HepG2 (cell line): Measurements from ENCODE around the gene ZNF20. TPM values are rescaled to one million over a fixed set of nuclear protein-coding genes. Genes with fewer than 3 reads are reported as not detected.

Source experiments
- DBP ChIP-seq: sonication (generic); formaldehyde crosslinking; IDR thresholded peaks from 2 replicates; pipeline ENCODE4 v1.4.0; 2020; ENCODE audit warnings: missing genetic modification reagents; ENCODE audit errors: not compliant biosample characterization
- DRAP1 ChIP-seq: IDR thresholded peaks from 2 replicates; pipeline ENCODE4 v1.6.1; 2016; ENCODE audit warnings: missing genetic modification reagents, missing compliant biosample characterization
- IKZF5 ChIP-seq: IDR thresholded peaks from 2 replicates; pipeline ENCODE4 v1.6.1; 2018; ENCODE audit warnings: missing genetic modification reagents, mild to moderate bottlenecking, missing compliant biosample characterization
- KAT8 ChIP-seq: IDR thresholded peaks from 2 replicates; pipeline ENCODE4 v1.6.1; 2016; ENCODE audit warnings: missing genetic modification reagents, missing compliant biosample characterization
- KDM2A ChIP-seq: sonication (generic); formaldehyde crosslinking; IDR thresholded peaks from 2 replicates; pipeline ENCODE4 v1.4.0; 2020; ENCODE audit warnings: low read depth, missing genetic modification reagents, borderline replicate concordance
- NONO ChIP-seq, 2 experiments: fragments of 450-650 bp in 1 of 2; sonication (generic) in 1 of 2; formaldehyde crosslinking in 1 of 2; IDR thresholded peaks in 1 of 2; conservative IDR thresholded peaks in 1 of 2; 2 replicates each; pipeline versions ENCODE4 v1.6.1 to v1.8.0; 2017 to 2022; ENCODE audit warnings: mild to moderate bottlenecking in 1 of 2, missing genetic modification reagents in 1 of 2, moderate library complexity in 1 of 2
- PHF8 ChIP-seq: sonication (generic); formaldehyde crosslinking; IDR thresholded peaks from 2 replicates; pipeline ENCODE4 v1.5.0; 2020; ENCODE audit warnings: missing genetic modification reagents
- TAF1 ChIP-seq: sonication (generic); formaldehyde crosslinking; IDR thresholded peaks from 2 replicates; pipeline ENCODE4 v1.4.0; 2020; ENCODE audit warnings: missing genetic modification reagents
- ZBTB1 ChIP-seq: sonication (generic); formaldehyde crosslinking; IDR thresholded peaks from 2 replicates; pipeline ENCODE4 v1.4.0; 2020; ENCODE audit warnings: missing genetic modification reagents, borderline replicate concordance
- ZMYM4 ChIP-seq: sonication (generic); formaldehyde crosslinking; IDR thresholded peaks from 2 replicates; pipeline ENCODE4 v1.8.1; 2023; ENCODE audit warnings: mild to moderate bottlenecking, missing genetic modification reagents
- ZNF235 ChIP-seq: sonication (generic); formaldehyde crosslinking; IDR thresholded peaks from 2 replicates; pipeline ENCODE4 v1.8.1; 2023; ENCODE audit warnings: mild to moderate bottlenecking, missing genetic modification reagents, borderline replicate concordance
- ZNF337 ChIP-seq: sonication (generic); formaldehyde crosslinking; IDR thresholded peaks from 2 replicates; pipeline ENCODE4 v1.5.1; 2020; ENCODE audit warnings: missing genetic modification reagents, low read depth, mild to moderate bottlenecking, borderline replicate concordance
- ZNF34 ChIP-seq: sonication (generic); formaldehyde crosslinking; IDR thresholded peaks from 2 replicates; pipeline ENCODE4 v1.4.0; 2020; ENCODE audit warnings: mild to moderate bottlenecking, missing genetic modification reagents, borderline replicate concordance
- ZNF564 ChIP-seq: sonication (generic); formaldehyde crosslinking; IDR thresholded peaks from 2 replicates; pipeline ENCODE4 v1.8.1; 2023; ENCODE audit warnings: mild to moderate bottlenecking, missing genetic modification reagents
- ZNF615 ChIP-seq: sonication (generic); formaldehyde crosslinking; IDR thresholded peaks from 2 replicates; pipeline ENCODE4 v1.5.0; 2020; ENCODE audit warnings: mild to moderate bottlenecking, missing genetic modification reagents, borderline replicate concordance
- ZNF782 ChIP-seq: sonication (generic); formaldehyde crosslinking; IDR thresholded peaks from 2 replicates; pipeline ENCODE4 v1.4.0; 2020; ENCODE audit warnings: missing genetic modification reagents, mild to moderate bottlenecking, borderline replicate concordance
- ZSCAN21 ChIP-seq: sonication (generic); formaldehyde crosslinking; IDR thresholded peaks from 2 replicates; pipeline ENCODE4 v1.8.0; 2022; ENCODE audit warnings: mild to moderate bottlenecking, missing genetic modification reagents, moderate library complexity, borderline replicate concordance
- polyA plus RNA-seq, 8 experiments: library from polyadenylated mRNA; depleted of rRNA in 3 of 8; stranded (reverse) in 7 of 8; unstranded in 1 of 8; fragments of >200 nt; fragmentation: Illumina TruSeq in 4 of 8; extraction: Trizol in 4 of 8; gene quantifications; 2 replicates each; pipeline versions ENCODE4 v1.2.1 to v1.2.3, GENCODE V29; 2011 to 2016; ENCODE audit warnings: low read depth in 4 of 8, missing spikeins in 1 of 8, mixed read lengths in 1 of 8; ENCODE audit not compliant: insufficient read depth in 1 of 8
- total RNA-seq, 5 experiments: library from RNA; depleted of rRNA; stranded (reverse); fragments of >200 nt; fragmentation: Illumina TruSeq; extraction: Trizol; gene quantifications; 2 replicates each; pipeline ENCODE4 v1.2.3, GENCODE V29; 2016; ENCODE audit warnings: low read depth in 1 of 5
- TF ChIP-seq, protein P1 (sequence below): sonication (generic); formaldehyde crosslinking; conservative IDR thresholded peaks from 2 replicates; pipeline ENCODE4 v1.8.1; 2023; ENCODE audit warnings: missing genetic modification reagents
- TF ChIP-seq, protein P2 (sequence below): conservative IDR thresholded peaks from 2 replicates; pipeline ENCODE4 v1.6.1; 2018; ENCODE audit warnings: missing genetic modification reagents

Gene ZNF20
- total and polyA plus RNA-seq, 2 of the 13 experiments (the other 11 are each of a cell fraction or from before 2014, with no cell fraction given): 1.6 to 8.0 TPM

GRCh38 chr19:12162882-12163806 lies 23.0 kb upstream of the ZNF20 start, which contains the start of gene ZNF136 (continued):
- TF ChIP-seq, protein P1, sequence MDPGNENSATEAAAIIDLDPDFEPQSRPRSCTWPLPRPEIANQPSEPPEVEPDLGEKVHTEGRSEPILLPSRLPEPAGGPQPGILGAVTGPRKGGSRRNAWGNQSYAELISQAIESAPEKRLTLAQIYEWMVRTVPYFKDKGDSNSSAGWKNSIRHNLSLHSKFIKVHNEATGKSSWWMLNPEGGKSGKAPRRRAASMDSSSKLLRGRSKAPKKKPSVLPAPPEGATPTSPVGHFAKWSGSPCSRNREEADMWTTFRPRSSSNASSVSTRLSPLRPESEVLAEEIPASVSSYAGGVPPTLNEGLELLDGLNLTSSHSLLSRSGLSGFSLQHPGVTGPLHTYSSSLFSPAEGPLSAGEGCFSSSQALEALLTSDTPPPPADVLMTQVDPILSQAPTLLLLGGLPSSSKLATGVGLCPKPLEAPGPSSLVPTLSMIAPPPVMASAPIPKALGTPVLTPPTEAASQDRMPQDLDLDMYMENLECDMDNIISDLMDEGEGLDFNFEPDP: 0 out of 2 replicates have a peak, but pooled peaks have one; percentile 63
- TF ChIP-seq NONO (IDR thresholded peaks at IDR 0.05) (no peak), NONO (CRISPR knock-in tag; conservative IDR thresholded peaks at IDR 0.05) (peak; percentile 74; the same call in 1 of the 2 replicates), ZNF782 (CRISPR knock-in tag) (peak; percentile 63; the same call in 1 of the 2 replicates), ZBTB1 (CRISPR knock-in tag) (no peak), PHF8 (CRISPR knock-in tag) (peak; percentile 97), ZNF235 (CRISPR knock-in tag) (no peak), ZNF337 (peak; percentile 40; the same call in 1 of the 2 replicates), ZNF615 (CRISPR knock-in tag) (peak; percentile 50; the same call in 1 of the 2 replicates), ZMYM4 (CRISPR knock-in tag) (peak; percentile 86), DRAP1 (CRISPR knock-in tag) (peak; percentile 53; the same call in 1 of the 2 replicates), TAF1 (CRISPR knock-in tag) (peak; percentile 78), ZNF34 (no peak), ZSCAN21 (CRISPR knock-in tag) (peak; percentile 55; the same call in 1 of the 2 replicates), KDM2A (peak; percentile 78), KAT8 (CRISPR knock-in tag) (peak; percentile 87), IKZF5 (CRISPR knock-in tag) (peak; percentile 73), DBP (CRISPR knock-in tag) (no peak), ZNF564 (CRISPR knock-in tag) (0 out of 2 replicates have a peak, but pooled peaks have one; percentile 42)
- TF ChIP-seq, protein P2, sequence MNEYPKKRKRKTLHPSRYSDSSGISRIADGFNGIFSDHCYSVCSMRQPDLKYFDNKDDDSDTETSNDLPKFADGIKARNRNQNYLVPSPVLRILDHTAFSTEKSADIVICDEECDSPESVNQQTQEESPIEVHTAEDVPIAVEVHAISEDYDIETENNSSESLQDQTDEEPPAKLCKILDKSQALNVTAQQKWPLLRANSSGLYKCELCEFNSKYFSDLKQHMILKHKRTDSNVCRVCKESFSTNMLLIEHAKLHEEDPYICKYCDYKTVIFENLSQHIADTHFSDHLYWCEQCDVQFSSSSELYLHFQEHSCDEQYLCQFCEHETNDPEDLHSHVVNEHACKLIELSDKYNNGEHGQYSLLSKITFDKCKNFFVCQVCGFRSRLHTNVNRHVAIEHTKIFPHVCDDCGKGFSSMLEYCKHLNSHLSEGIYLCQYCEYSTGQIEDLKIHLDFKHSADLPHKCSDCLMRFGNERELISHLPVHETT (CRISPR knock-in tag): 0 out of 2 replicates have a peak, but pooled peaks have one; percentile 59
